Stimulated activated CD8-positive, alpha-beta memory T cell treated with anti-CD3 and anti-CD28 coated beads, Interleukin-12 subunit alpha, Interleukin-12 subunit beta, amount 100 ng/mL, for 24 hours (primary cell): ENCODE data around the gene DDX20.
"Not testable (repeated sequence)": the region's sequence is repeated elsewhere in the genome, so short reads cannot be mapped to it uniquely, and the experiment has no call there.

Experiments
- DNase-seq: peaks from one replicate; pipeline ENCODE4 v3.0.0-alpha.2; 2020; ENCODE audit errors: extremely low read depth

DDX20 gene

GRCh38 chr1:111789666-111790316 is 34.1 kb downstream of the DDX20 start:
- DNase-seq, result no peak

GRCh38 chr1:111791776-111792175 is 36.1 kb downstream of the DDX20 start:
- DNase-seq, result no peak

- no peak for DNase-seq
Measured at GRCh38 chr1:111792249-111792648, 36.5 kb downstream of the DDX20 start.

- DNase-seq, result no peak
Measured at GRCh38 chr1:111793923-111794322, 38.2 kb downstream of the DDX20 start.

GRCh38 chr1:111795401-111795800 is 39.7 kb downstream of the DDX20 start:
- DNase-seq, result no peak

GRCh38 chr1:111798580-111798979 is 42.9 kb downstream of the DDX20 start:
- DNase-seq, result no peak

GRCh38 chr1:111799722-111800121 is 44.0 kb downstream of the DDX20 start:
- DNase-seq, result not testable (repeated sequence)

GRCh38 chr1:111801071-111801850 is 45.6 kb downstream of the DDX20 start:
- no peak for DNase-seq

- DNase-seq, result no peak
Measured at GRCh38 chr1:111802110-111802509, 46.4 kb downstream of the DDX20 start.

- DNase-seq, result no peak
Measured at GRCh38 chr1:111802984-111803383, 47.3 kb downstream of the DDX20 start.

- no peak for DNase-seq
Measured at GRCh38 chr1:111803951-111804350, 48.2 kb downstream of the DDX20 start.

GRCh38 chr1:111804776-111805175 is 49.1 kb downstream of the DDX20 start:
- DNase-seq, result no peak

- no peak for DNase-seq
Measured at GRCh38 chr1:111805251-111805650, 49.5 kb downstream of the DDX20 start.

- no peak for DNase-seq
Measured at GRCh38 chr1:111811891-111812290, 56.2 kb downstream of the DDX20 start.

GRCh38 chr1:111812306-111812705 is 56.6 kb downstream of the DDX20 start:
- no peak for DNase-seq

GRCh38 chr1:111813440-111814304 is 58.0 kb downstream of the DDX20 start:
- no peak for DNase-seq

- no peak for DNase-seq
Measured at GRCh38 chr1:111814305-111814628, 58.6 kb downstream of the DDX20 start.

- no peak for DNase-seq
Measured at GRCh38 chr1:111814642-111815041, 58.9 kb downstream of the DDX20 start.
